Iris pigment epithelial cell (primary cell): Measurements from ENCODE around the gene OGFOD2.

ENCODE experiments used
- DNase-seq: peaks from one replicate; pipeline ENCODE4 v3.0.0-alpha.2; 2011; ENCODE audit warnings: low read depth

Gene OGFOD2

GRCh38 chr12:122974892-122975789, at the start of gene OGFOD2:
Gene OGFOD2 (plus strand): TSS chr12:122975244. CDS start chr12:122975252, 8 bp downstream.
- DNase-seq, result peak; percentile 93

- DNase-seq, result no peak
Measured at GRCh38 chr12:122927756-122928403, 47.2 kb upstream of the OGFOD2 start.

GRCh38 chr12:122928404-122929147, 46.5 kb upstream of the OGFOD2 start:
- DNase-seq, result no peak

- no peak for DNase-seq
Measured at GRCh38 chr12:122929148-122929538, 45.9 kb upstream of the OGFOD2 start.

- no peak for DNase-seq
Measured at GRCh38 chr12:122929812-122930211, 45.2 kb upstream of the OGFOD2 start.

GRCh38 chr12:122932207-122932606, 42.8 kb upstream of the OGFOD2 start:
- no peak for DNase-seq

- DNase-seq, result no peak
Measured at GRCh38 chr12:122934722-122935121, 40.3 kb upstream of the OGFOD2 start.

- no peak for DNase-seq
Measured at GRCh38 chr12:122935318-122935717, 39.7 kb upstream of the OGFOD2 start.

GRCh38 chr12:122937622-122938091, 37.4 kb upstream of the OGFOD2 start:
- no peak for DNase-seq

- DNase-seq, result no peak
Measured at GRCh38 chr12:122939125-122939524, 35.9 kb upstream of the OGFOD2 start.

GRCh38 chr12:122941351-122941750, 33.7 kb upstream of the OGFOD2 start:
- peak; percentile 61 for DNase-seq

- DNase-seq, result no peak
Measured at GRCh38 chr12:122942637-122943036, 32.4 kb upstream of the OGFOD2 start.

- no peak for DNase-seq
Measured at GRCh38 chr12:122943196-122943595, 31.8 kb upstream of the OGFOD2 start.

GRCh38 chr12:122944605-122945592, 30.1 kb upstream of the OGFOD2 start:
- no peak for DNase-seq

- peak; percentile 99 for DNase-seq
Measured at GRCh38 chr12:122946690-122947341, 28.2 kb upstream of the OGFOD2 start.

GRCh38 chr12:122947352-122947792, 27.7 kb upstream of the OGFOD2 start:
- DNase-seq, result no peak

- DNase-seq, result no peak
Measured at GRCh38 chr12:122948605-122949004, 26.4 kb upstream of the OGFOD2 start.

- no peak for DNase-seq
Measured at GRCh38 chr12:122949405-122949804, 25.6 kb upstream of the OGFOD2 start.

- no peak for DNase-seq
Measured at GRCh38 chr12:122949816-122950675, 25.0 kb upstream of the OGFOD2 start.

- DNase-seq, result peak; percentile 64
Measured at GRCh38 chr12:122951406-122951805, 23.6 kb upstream of the OGFOD2 start.
